HG03460 (cell line): ENCODE results near the gene LCN10.
A peak's percentile ranks its signal among the peaks of the same experiment; 100 is the strongest.

ENCODE experiments used
- ATAC-seq: cut with Tn5 transposase; IDR thresholded peaks from one replicate; pipeline ENCODE4 v1.9.1; 2021; ENCODE audit not compliant: unreplicated experiment

LCN10 gene

GRCh38 chr9:136740491-136740890, 2.2 kb downstream of the LCN10 start:
- ATAC-seq: no peak

DNA sequence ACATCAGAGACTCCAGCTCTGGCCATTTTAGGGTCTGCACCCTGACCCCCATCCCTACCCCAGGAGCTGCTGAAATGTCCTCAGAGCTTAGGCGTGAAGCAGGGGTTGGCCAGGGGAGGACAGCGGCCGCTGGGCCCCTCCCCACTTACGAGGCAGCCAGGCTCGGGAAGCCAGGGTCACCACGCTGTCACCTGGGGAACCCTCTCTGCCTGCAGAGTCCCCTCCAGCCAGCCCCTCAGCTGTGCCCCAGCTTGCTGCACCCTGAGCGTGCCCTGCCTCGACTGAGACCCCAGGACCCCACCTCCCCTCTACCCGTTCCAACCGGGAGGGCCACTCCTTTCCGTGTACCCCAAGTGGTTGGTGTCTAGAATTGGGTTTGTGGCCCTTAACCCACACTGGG, 2.7 kb downstream of the LCN10 start:
- ATAC-seq: no peak

GRCh38 chr9:136739509-136739908, 3.2 kb downstream of the LCN10 start:
- no peak for ATAC-seq

GRCh38 chr9:136738960-136739359, 3.8 kb downstream of the LCN10 start:
- ATAC-seq: no peak

DNA sequence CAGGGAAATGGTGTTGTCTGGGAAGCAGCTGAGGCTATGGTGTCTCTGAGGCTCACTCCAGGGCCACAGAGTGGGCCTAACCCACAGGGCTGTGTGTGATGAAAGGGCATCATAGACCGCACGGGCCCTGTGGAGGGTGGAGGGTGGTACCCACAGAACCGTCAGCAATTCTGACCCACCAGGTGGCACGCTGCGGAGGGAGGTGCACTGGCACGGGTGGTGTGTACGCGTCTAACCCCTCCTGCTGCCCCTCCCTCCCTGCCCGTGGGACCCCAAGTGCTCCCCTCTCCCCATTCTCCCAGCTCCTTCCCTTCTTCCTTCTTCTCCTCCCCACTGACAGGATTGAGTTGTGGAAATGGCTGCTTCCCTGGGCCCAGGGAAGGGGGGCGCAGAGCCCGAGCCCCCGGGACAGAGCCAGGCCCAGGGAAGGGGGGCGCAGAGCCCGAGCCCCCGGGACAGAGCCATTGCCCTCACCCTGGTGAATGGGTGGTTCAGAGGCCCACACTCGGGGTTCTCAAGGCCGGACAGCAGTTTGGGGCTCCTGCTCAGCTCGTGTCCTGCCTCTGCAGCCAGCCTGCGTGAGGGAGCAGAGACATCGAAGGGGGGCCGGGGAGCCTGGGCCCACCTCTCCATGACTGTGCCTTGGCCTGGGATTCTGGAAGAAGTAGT, 6.8 kb downstream of the LCN10 start:
- no peak for ATAC-seq

GRCh38 chr9:136734837-136735496, 7.8 kb downstream of the LCN10 start:
- ATAC-seq: no peak

- no peak for ATAC-seq
These were observed 9.1 kb downstream of the LCN10 start for GRCh38 chr9:136733611-136734010.

GRCh38 chr9:136732444-136733178, 10.1 kb downstream of the LCN10 start:
- ATAC-seq: no peak

- no peak for ATAC-seq
These were observed 12.8 kb downstream of the LCN10 start for GRCh38 chr9:136729926-136730325.

DNA sequence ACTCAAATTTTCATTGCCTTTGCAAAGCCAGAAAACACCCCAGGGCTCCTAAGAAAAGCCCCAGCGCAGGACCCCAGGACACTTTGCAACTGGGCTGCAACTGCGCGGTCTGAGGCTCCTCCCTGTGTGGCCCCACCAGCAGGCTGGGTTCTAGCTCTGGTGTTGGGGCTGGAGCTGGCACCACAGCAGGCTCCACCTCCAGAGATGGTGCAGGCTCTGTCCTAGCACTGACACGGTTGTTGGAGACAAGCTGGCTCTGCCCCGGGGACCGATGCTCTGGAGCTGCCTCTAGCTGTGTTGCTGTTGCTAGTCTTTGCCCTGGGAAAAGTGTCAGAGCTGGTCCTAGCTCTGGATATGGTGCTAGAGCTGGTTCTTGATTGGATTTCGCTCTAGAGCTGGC, 13.6 kb downstream of the LCN10 start:
- ATAC-seq: no peak

GRCh38 chr9:136728548-136729123, 14.1 kb downstream of the LCN10 start:
- ATAC-seq: peak; percentile 22

DNA sequence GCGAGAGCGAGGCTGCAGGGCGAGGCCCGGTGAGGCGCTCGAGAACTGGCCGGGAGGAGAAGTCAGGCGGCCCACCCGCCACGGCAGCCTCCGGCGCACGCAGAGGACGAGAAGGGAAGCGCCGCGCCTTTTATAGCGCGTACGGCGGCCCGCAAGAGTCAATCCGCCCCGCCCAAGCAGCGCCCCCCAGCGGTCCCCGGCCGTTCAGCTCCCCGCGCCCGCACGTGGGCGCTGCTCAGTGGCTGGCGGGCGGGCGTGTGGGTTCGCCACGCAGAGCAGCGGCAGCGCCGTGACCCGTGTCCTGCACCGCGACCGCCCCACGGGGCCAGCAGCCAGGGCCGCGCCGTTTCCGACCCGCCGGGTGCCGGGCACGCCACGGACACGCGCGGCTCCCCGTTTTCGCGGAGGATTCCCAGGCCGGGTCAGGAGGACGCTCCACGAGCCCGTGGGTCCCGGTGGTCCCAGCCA, 14.6 kb downstream of the LCN10 start:
- peak; percentile 57 for ATAC-seq

DNA sequence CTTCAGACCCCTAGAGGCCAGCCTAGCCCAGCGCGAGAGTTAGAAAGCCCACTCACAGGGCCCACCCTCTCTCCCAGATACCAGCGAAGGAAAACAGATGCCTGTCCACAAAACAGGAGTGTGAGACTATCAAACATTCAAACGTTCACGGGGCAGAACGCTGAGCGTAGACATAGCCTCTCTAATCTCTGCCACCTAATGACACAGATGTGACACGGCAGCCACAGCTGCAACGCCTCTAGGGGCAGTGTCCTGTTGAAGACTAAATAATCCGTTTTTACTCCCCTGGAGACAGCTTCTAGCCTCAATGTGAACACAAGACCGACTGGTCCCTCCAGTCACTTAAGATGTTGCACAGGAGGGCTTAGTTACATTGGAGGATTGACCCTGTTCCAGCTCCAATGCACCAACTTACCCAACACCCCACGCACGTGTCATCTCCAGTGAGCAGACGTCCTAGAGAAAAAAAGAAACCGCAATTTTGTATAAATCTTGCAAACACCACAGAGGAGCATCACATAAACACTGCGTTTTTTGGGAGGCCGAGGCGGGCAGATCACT, 16.0 kb downstream of the LCN10 start:
- no peak for ATAC-seq

DNA sequence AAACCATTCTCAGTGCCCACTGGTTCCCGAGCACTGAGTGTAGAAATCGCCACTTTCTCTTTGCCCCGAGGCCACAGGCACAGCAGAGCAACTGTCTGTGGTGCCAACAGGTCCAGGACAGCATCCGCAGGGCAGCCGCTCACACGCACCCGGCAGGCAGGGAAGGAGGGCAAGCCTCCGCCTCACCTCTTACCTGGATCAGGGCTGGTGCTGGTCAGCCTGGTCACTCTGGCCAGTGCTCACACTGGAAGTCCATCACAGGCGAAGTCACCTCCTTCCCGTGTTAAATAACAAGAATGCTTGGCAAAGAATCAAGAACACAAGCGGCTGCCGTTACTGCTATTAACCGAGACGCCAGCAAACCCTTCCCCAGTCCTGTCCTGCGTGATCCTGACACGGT, 16.6 kb downstream of the LCN10 start:
- ATAC-seq: no peak

DNA sequence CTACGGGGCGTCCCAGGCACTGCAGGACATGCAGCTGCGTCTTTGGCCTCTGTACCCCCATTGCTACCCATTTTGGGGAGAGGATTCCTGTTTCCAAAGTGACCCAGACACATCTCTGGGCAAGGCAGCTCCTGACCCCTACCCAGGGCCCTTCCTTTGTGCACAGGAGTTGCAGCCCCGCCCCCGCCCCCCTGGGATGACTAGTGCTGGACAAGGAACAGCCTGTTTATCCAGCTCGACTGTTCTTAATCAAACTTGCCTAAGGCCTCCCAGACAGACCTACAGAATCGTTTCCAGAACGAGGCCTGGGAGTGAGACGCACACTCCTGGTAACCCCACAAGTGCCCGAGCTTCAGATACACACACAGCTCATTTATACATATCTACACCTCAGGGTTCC, 17.1 kb downstream of the LCN10 start:
- ATAC-seq: no peak

GRCh38 chr9:136724772-136725171, 18.0 kb downstream of the LCN10 start:
- no peak for ATAC-seq

- no peak for ATAC-seq
These were observed 18.8 kb downstream of the LCN10 start for GRCh38 chr9:136723989-136724388.

DNA sequence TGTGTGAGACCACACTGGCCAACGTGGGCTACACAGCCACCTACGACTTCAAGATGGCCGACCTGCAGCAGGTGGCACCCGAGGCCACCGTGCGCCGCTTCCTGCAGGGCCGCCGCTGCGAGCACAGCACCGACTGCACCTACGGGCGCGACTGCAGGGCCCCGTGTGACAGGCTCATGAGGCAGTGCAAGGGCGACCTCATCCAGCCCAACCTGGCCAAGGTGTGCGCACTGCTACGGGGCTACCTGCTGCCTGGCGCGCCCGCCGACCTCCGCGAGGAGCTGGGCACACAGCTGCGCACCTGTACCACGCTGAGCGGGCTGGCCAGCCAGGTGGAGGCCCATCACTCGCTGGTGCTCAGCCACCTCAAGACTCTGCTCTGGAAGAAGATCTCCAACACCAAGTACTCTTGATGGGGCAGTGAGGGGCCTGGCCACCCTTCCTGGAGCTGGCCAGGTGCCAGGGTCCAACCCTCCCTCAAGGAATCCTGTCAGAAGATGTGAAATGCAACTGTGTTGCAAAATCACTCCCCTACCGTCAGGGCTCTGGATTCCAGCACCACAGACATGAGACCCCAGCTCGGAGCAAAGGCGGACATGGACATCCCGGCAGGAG, 19.3 kb downstream of the LCN10 start:
- no peak for ATAC-seq

DNA sequence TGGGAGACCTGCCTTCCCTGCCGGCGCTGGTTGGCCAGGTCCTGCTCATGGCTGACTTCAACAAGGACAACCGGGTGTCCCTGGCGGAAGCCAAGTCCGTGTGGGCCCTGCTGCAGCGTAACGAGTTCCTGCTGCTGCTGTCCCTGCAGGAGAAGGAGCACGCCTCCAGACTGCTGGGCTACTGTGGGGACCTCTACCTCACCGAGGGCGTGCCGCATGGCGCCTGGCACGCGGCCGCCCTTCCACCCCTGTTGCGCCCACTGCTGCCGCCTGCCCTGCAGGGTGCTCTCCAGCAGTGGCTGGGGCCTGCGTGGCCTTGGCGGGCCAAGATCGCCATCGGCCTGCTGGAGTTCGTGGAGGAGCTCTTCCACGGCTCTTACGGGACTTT, 19.8 kb downstream of the LCN10 start:
- no peak for ATAC-seq

- no peak for ATAC-seq
These were observed 20.4 kb downstream of the LCN10 start for GRCh38 chr9:136722093-136722968.
